H1 (cell line): ENCODE data around the gene PAWR. TPM values are rescaled to one million over a fixed set of nuclear protein-coding genes. Genes with fewer than 3 reads are reported as not detected.

Experiments used
- CTCF ChIA-PET: fragments of 300-600 bp; sonication (Branson Sonifier 250); formaldehyde crosslinking; loops from one replicate; lab custom pipeline; 2021; ENCODE audit not compliant: partially characterized antibody; lab: Charles Lee
- POLR2A ChIA-PET: fragments of 300-600 bp; sonication (Branson Sonifier 250); formaldehyde crosslinking; loops from one replicate; lab custom pipeline; 2021; ENCODE audit warnings: inconsistent platforms; ENCODE audit not compliant: partially characterized antibody; lab: Charles Lee
- DNase-seq, 2 experiments: peaks; one replicate each; pipeline versions ENCODE4 v3.0.0 to v3.0.0-alpha.2; 2010 to 2022; ENCODE audit warnings: low spot score in 2 of 2, low read depth in 1 of 2, mixed read lengths in 1 of 2
- FAIRE-seq: peaks from 2 replicates; lab custom pipeline; 2011; peaks lifted over from hg19 to GRCh38; lab: Jason Lieb, UNC
- H2AFZ ChIP-seq: 2 replicates; pipeline ENCODE4 v1.8.1; 2012; ENCODE audit warnings: low read length, inconsistent platforms
- H2AK5ac ChIP-seq: 2 replicates; pipeline ENCODE4 v1.6.1; 2013; ENCODE audit warnings: low read depth, low read length
- H2BK120ac ChIP-seq: replicated peaks from 2 replicates; pipeline ENCODE3; 2013; ENCODE audit warnings: low read depth, low read length, inconsistent platforms
- H2BK12ac ChIP-seq: 2 replicates; pipeline ENCODE4 v1.6.1; 2013; ENCODE audit warnings: low read depth, low read length
- H2BK15ac ChIP-seq: 2 replicates; pipeline ENCODE4 v1.6.1; 2013; ENCODE audit warnings: low read length
- H2BK20ac ChIP-seq: 2 replicates; pipeline ENCODE4 v1.6.1; 2013; ENCODE audit warnings: low read length
- H2BK5ac ChIP-seq: 2 replicates; pipeline ENCODE4 v1.6.1; 2013; ENCODE audit warnings: low read depth, low read length
- H3K14ac ChIP-seq: 2 replicates; pipeline ENCODE4 v1.6.1; 2013; ENCODE audit warnings: inconsistent platforms; ENCODE audit not compliant: insufficient read length
- H3K18ac ChIP-seq: 2 replicates; pipeline ENCODE4 v1.6.1; 2013; ENCODE audit warnings: low read length; ENCODE audit errors: extremely low read depth
- H3K23ac ChIP-seq: 2 replicates; pipeline ENCODE4 v1.6.1; 2013; ENCODE audit warnings: inconsistent platforms; ENCODE audit not compliant: insufficient read length
- H3K23me2 ChIP-seq: 2 replicates; pipeline ENCODE4 v1.6.1; 2013; ENCODE audit warnings: low read depth, low read length
- H3K27ac ChIP-seq: 2 replicates; pipeline ENCODE4 v1.6.1; 2011; ENCODE audit warnings: low read depth, low read length, inconsistent platforms
- H3K27me3 ChIP-seq, 4 experiments: replicated peaks in 1 of 4; 1 replicate in 1 of 4; 2 replicates in 3 of 4; pipeline versions ENCODE4 v1.6.1 to v1.8.1; 2011 to 2013; ENCODE audit warnings: low read length in 3 of 4, mild to moderate bottlenecking in 3 of 4, inconsistent platforms in 2 of 4, mixed read lengths in 2 of 4, moderate library complexity in 1 of 4; ENCODE audit not compliant: control insufficient read depth in 3 of 4, insufficient read depth in 3 of 4; ENCODE audit errors: extremely low read depth in 1 of 4
- H3K36me3 ChIP-seq, 4 experiments: 2 replicates each; pipeline versions ENCODE4 v1.6.1 to v1.8.1; 2011 to 2013; ENCODE audit warnings: mild to moderate bottlenecking in 4 of 4, low read length in 3 of 4, moderate library complexity in 2 of 4, control low read depth in 1 of 4, inconsistent platforms in 1 of 4; ENCODE audit not compliant: insufficient read depth in 4 of 4, control insufficient read depth in 2 of 4
- H3K4ac ChIP-seq: replicated peaks from 2 replicates; pipeline ENCODE3; 2013; ENCODE audit warnings: low read length, low read depth, mixed read lengths, inconsistent platforms; ENCODE audit not compliant: insufficient read length
- H3K4me1 ChIP-seq, 4 experiments: replicated peaks in 1 of 4; 1 replicate in 1 of 4; 2 replicates in 3 of 4; pipeline versions ENCODE4 v1.6.1 to v1.8.1; 2011 to 2013; ENCODE audit warnings: low read length in 3 of 4, inconsistent platforms in 2 of 4, mixed read lengths in 1 of 4; ENCODE audit not compliant: insufficient read depth in 4 of 4, control insufficient read depth in 3 of 4
- H3K4me2 ChIP-seq, 2 experiments: 2 replicates each; pipeline versions ENCODE4 v1.6.1 to v1.8.1; 2011 to 2013; ENCODE audit warnings: low read depth in 2 of 2, low read length in 2 of 2, control low read depth in 1 of 2, inconsistent platforms in 1 of 2, mild to moderate bottlenecking in 1 of 2; ENCODE audit not compliant: insufficient read depth in 1 of 2
- H3K4me3 ChIP-seq, 4 experiments: fragments of 200-600, 300-600 bp in 1 of 4; sonication (generic), shearing (Covaris generic), sonication (Bioruptor Twin) in 1 of 4; 2 replicates each; pipeline versions ENCODE4 v1.5.1 to v1.8.1; 2011 to 2016; ENCODE audit warnings: low read length in 4 of 4, low read depth in 3 of 4, control low read depth in 2 of 4, inconsistent platforms in 2 of 4, mild to moderate bottlenecking in 2 of 4, mixed read lengths in 1 of 4, moderate library complexity in 1 of 4; ENCODE audit not compliant: insufficient read depth in 2 of 4; ENCODE audit errors: extremely low read depth in 1 of 4
- H3K56ac ChIP-seq: replicated peaks from 2 replicates; pipeline ENCODE3; 2013; ENCODE audit warnings: low read depth, mild to moderate bottlenecking, mixed read lengths, low read length, inconsistent platforms; ENCODE audit not compliant: insufficient read length
- H3K79me1 ChIP-seq: 2 replicates; pipeline ENCODE4 v1.6.1; 2013; ENCODE audit warnings: low read depth, low read length, control low read depth
- H3K79me2 ChIP-seq, 2 experiments: 2 replicates each; pipeline versions ENCODE4 v1.6.1 to v1.8.1; 2012 to 2013; ENCODE audit warnings: low read length in 2 of 2, mild to moderate bottlenecking in 2 of 2, inconsistent platforms in 1 of 2; ENCODE audit not compliant: insufficient read depth in 2 of 2, control insufficient read depth in 1 of 2
- H3K9ac ChIP-seq, 4 experiments: replicated peaks in 1 of 4; 1 replicate in 1 of 4; 2 replicates in 3 of 4; pipeline versions ENCODE4 v1.6.1 to v1.8.1; 2011 to 2013; ENCODE audit warnings: low read depth in 3 of 4, low read length in 3 of 4, control low read depth in 2 of 4, mild to moderate bottlenecking in 2 of 4, moderate library complexity in 2 of 4, inconsistent platforms in 1 of 4; ENCODE audit errors: extremely low read depth in 1 of 4
- H3K9me3 ChIP-seq, 2 experiments: 2 replicates each; pipeline versions ENCODE4 v1.6.1 to v1.8.1; 2012 to 2013; ENCODE audit warnings: mild to moderate bottlenecking in 2 of 2, moderate library complexity in 2 of 2, control low read depth in 1 of 2, inconsistent platforms in 1 of 2, low read depth in 1 of 2, low read length in 1 of 2, mixed read lengths in 1 of 2; ENCODE audit not compliant: insufficient read depth in 2 of 2
- H4K20me1 ChIP-seq, 2 experiments: replicated peaks in 1 of 2; 2 replicates each; pipeline versions ENCODE3 to v1.8.1; 2011 to 2013; ENCODE audit warnings: inconsistent platforms in 2 of 2, low read length in 2 of 2, mild to moderate bottlenecking in 1 of 2; ENCODE audit not compliant: insufficient read depth in 2 of 2, control insufficient read depth in 1 of 2
- H4K5ac ChIP-seq: 2 replicates; pipeline ENCODE4 v1.6.1; 2013; ENCODE audit warnings: low read length, low read depth, mixed read lengths, inconsistent platforms; ENCODE audit not compliant: insufficient read length
- H4K8ac ChIP-seq: 2 replicates; pipeline ENCODE4 v1.8.0; 2013; ENCODE audit warnings: mild to moderate bottlenecking, moderate library complexity, low read length, inconsistent platforms; ENCODE audit not compliant: insufficient read depth; ENCODE audit errors: extremely low read depth
- H4K91ac ChIP-seq: replicated peaks from 2 replicates; pipeline ENCODE3; 2013; ENCODE audit warnings: low read length, mixed read lengths, inconsistent platforms; ENCODE audit not compliant: insufficient read length
- HDAC6 ChIP-seq: IDR thresholded peaks from one replicate; pipeline ENCODE4 v1.7.1; 2012; ENCODE audit warnings: low read depth, mild to moderate bottlenecking, inconsistent platforms, low read length, moderate library complexity
- JUND ChIP-seq: IDR thresholded peaks from 2 replicates; pipeline ENCODE4 v1.6.1; 2011; ENCODE audit warnings: mild to moderate bottlenecking, improper control_type of control experiment, low read length
- SP2 ChIP-seq: IDR thresholded peaks from 2 replicates; pipeline ENCODE4 v1.6.1; 2012; ENCODE audit warnings: mild to moderate bottlenecking, low read length, inconsistent platforms
- SUZ12 ChIP-seq: fragments of 200-600 bp; sonication (generic); IDR thresholded peaks from 2 replicates; pipeline ENCODE4 v1.6.1; 2012; ENCODE audit warnings: mild to moderate bottlenecking, inconsistent platforms, low read length, moderate library complexity, mixed read lengths
- TAF7 ChIP-seq: optimal IDR thresholded peaks from 2 replicates; pipeline ENCODE3; 2011; ENCODE audit warnings: low read depth, mild to moderate bottlenecking, inconsistent platforms, low read length, moderate library complexity, borderline replicate concordance
- WGBS, 2 experiments: shearing (Covaris generic) in 1 of 2; methylation state at CpG; one replicate each; pipeline versions ENCODE4 v1.1.6 to v1.1.7; 2013 to 2015; ENCODE audit warnings: low lambda C conversion rate in 2 of 2, mixed read lengths in 2 of 2, inconsistent platforms in 1 of 2, low coverage in 1 of 2, missing lambda C conversion rate in 1 of 2; ENCODE audit not compliant: insufficient replicate concordance in 2 of 2, insufficient coverage in 1 of 2, insufficient read length in 1 of 2; ENCODE audit errors: extremely low coverage in 1 of 2, missing lambda C conversion rate in 1 of 2; 5-methylcytosine and 5-hydroxymethylcytosine counted together
- polyA plus RNA-seq, 7 experiments: library from polyadenylated mRNA; depleted of rRNA in 3 of 7; stranded (reverse) in 5 of 7; unstranded in 2 of 7; fragments of >200 nt in 5 of 7; fragments of 200-250 nt in 2 of 7; gene quantifications; 1 replicate in 5 of 7; 2 replicates in 1 of 7; 4 replicates in 1 of 7; pipeline versions ENCODE4 v1.2.1 to v1.2.3, GENCODE V29; 2011 to 2013; ENCODE audit warnings: missing spikeins in 2 of 7, mixed read lengths in 2 of 7
- total RNA-seq: library from RNA; stranded (reverse); fragmentation: NEBNext Ultra II Directional; extraction: Animal tissue kit (Norgen Biotek cat#: 25700); gene quantifications from 2 replicates; pipeline ENCODE4 v1.2.1, GENCODE V29; 2021

Gene PAWR
- total and polyA plus RNA-seq, 2 of the 8 experiments (the other 6 are each of a cell fraction or from before 2014, with no cell fraction given), result 28.3 to 327 TPM

GRCh38 chr12:79685068-79685467, 5.7 kb downstream of the PAWR start:
- 90% methylated on average over 1 of the region's 1 CpG; no CpG with 5 or more reads in 1 of the 2 experiments for WGBS, 2 experiments
- H3K27ac ChIP-seq, result no peak overlapping the region
- CTCF ChIA-PET, result interaction anchor here (0.6 to 2.9 kb wide), 6 partner anchors 10 to 453 kb away, joined by 3 to 7 read pairs (median 4); no protein-coding TSS in a partner anchor
- TF ChIP-seq JUND, result no peak
- no peak for TF ChIP-seq HDAC6
- TF ChIP-seq SUZ12, result no peak
- no peak for TF ChIP-seq SP2
- no peak for TF ChIP-seq TAF7

More at GRCh38 chr12:79685068-79685467, 5.7 kb downstream of the PAWR start:
- Histone ChIP-seq H3K4me1 (peaks cover 0 to 16% (median 6%) of the 10 kb centered on the region in 4 experiments; a peak in 5 of 7 replicates), H3K27me3 (no peaks in the 10 kb centered on the region), H3K18ac (no peak overlapping the region), H3K9ac (no peak overlapping the region), H4K20me1 (peaks cover 8 to 41% of the 10 kb centered on the region in 2 experiments), H3K56ac (no peak overlapping the region), H4K5ac (no peak overlapping the region), H3K4me2 (peak overlapping the region; percentile 23 to 96; a peak in 2 of 4 replicates), H2AFZ (no peak overlapping the region), H3K23ac (no peak overlapping the region), H3K23me2 (no peaks in the 10 kb centered on the region; the same call in 1 of the 2 replicates), H2BK120ac (no peak overlapping the region), H3K4me3 (peak overlapping the region in 1 of 4 experiments; percentile 96; a peak in 1 of 8 replicates), H2BK20ac (no peak overlapping the region), H3K9me3 (no peaks in the 10 kb centered on the region), H2BK12ac (no peak overlapping the region), H4K91ac (no peak overlapping the region), H3K79me2 (peaks cover 65 to 100% of the 10 kb centered on the region in 2 experiments), H3K14ac (no peak overlapping the region), H3K36me3 (peaks cover 0 to 17% (median 0%) of the 10 kb centered on the region in 4 experiments; a peak in 1 of 8 replicates), H4K8ac (no peak overlapping the region), H3K79me1 (no peaks in the 10 kb centered on the region), H3K4ac (no peak overlapping the region), H2AK5ac (no peak overlapping the region), H2BK5ac (no peak overlapping the region), H2BK15ac (no peak overlapping the region)
- DNase-seq, result no peak
- POLR2A ChIA-PET, result interaction anchor here (9.3 kb wide), 1 partner anchor 11 kb away, joined by 91 read pairs; no protein-coding TSS in a partner anchor
- no peak for FAIRE-seq
